ENCODE data around the gene PLCL2. TPM values are rescaled to one million over a fixed set of nuclear protein-coding genes. Genes with fewer than 3 reads are reported as not detected.

PLCL2 gene
- total and polyA plus RNA-seq, 5 experiments from 2014 or later: 57.7 to 86.3 (median 84.4) TPM

DNA sequence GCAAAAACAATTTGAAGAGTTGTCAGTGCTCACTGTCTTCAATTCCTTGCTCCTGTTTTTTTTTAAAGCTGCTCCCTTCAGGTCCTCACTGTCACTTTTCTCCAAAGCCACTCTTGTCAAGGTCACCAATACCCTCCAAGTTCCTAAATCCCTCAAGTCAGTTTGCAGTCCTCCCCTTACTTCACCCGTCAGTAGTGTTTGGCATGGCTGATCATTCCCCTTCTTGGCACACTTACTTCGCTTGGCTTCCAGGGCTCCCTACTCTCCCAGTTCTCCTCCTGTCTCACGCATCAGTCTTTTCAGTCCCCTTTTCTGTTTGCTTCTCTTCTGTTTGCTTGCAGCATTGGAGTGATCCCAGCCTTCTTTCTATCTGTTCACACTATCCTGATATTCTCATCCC lies 25.5 kb downstream of the PLCL2 start:
- Mint-ChIP-seq H3K36me3 (peaks cover 0 to 2% (median 2%) of the 10 kb centered on the region in 3 donors), H3K27me3 (no peaks in the 10 kb centered on the region), H3K4me1 (peaks cover 36 to 88% (median 66%) of the 10 kb centered on the region in 4 donors), H3K4me3 (peak overlapping the region in 6 of 10 donors; percentile 4 to 66 (median 40)), H3K9me3 (no peaks in the 10 kb centered on the region), H3K27ac (peak overlapping the region; percentile 3 to 86 (median 64))
- DNase-seq: no peak
- POLR2A ChIA-PET: no interaction called here
- ATAC-seq: no peak

- peaks cover 0 to 2% (median 2%) of the 10 kb centered on the region in 3 donors for H3K36me3 Mint-ChIP-seq
- peak overlapping the region in 1 of 10 donors; percentile 56 for H3K4me3 Mint-ChIP-seq
- no peaks in the 10 kb centered on the region for H3K27me3 Mint-ChIP-seq
- POLR2A ChIA-PET: no interaction called here
- DNase-seq (no peak), ATAC-seq (no peak)
- no peaks in the 10 kb centered on the region for H3K9me3 Mint-ChIP-seq
- H3K27ac Mint-ChIP-seq: peak overlapping the region in 2 of 10 donors; percentile 9 to 83
- H3K4me1 Mint-ChIP-seq: peaks cover 39 to 91% (median 70%) of the 10 kb centered on the region in 4 donors
Measured at GRCh38 chr3:16911916-16912315, 27.2 kb downstream of the PLCL2 start.

- POLR2A ChIA-PET: interaction anchor here (0.6 kb wide), 1 partner anchor 28 kb away, joined by 3 read pairs; the partner anchor contains the start of gene PLCL2
- DNase-seq (no peak), ATAC-seq (no peak)
- peaks cover 0 to 2% (median 2%) of the 10 kb centered on the region in 3 donors for H3K36me3 Mint-ChIP-seq
- no peaks in the 10 kb centered on the region for H3K27me3 Mint-ChIP-seq
- peaks cover 43 to 91% (median 72%) of the 10 kb centered on the region in 4 donors for H3K4me1 Mint-ChIP-seq
- H3K27ac Mint-ChIP-seq: peak overlapping the region in 8 of 10 donors; percentile 3 to 83 (median 44)
- no peaks in the 10 kb centered on the region for H3K9me3 Mint-ChIP-seq
- peak overlapping the region in 9 of 10 donors; percentile 5 to 56 (median 30) for H3K4me3 Mint-ChIP-seq
Measured at GRCh38 chr3:16912400-16913263, 27.9 kb downstream of the PLCL2 start.

DNA sequence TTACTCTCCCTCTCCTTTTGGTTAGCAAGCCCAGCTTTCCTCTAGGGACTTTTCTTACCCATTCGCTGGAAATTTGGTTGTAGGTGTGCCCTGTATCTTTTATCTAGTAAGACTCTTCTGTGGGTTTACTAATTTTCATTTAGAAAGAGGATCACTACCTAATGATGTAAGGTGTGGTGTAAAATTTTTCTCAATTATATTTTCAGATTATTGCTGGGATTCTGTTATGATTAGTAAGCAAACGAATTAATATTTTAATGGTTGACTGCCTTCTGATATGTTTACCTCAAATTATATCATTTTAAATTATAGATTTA lies 28.5 kb downstream of the PLCL2 start:
- POLR2A ChIA-PET: interaction anchor here (0.6 kb wide), 1 partner anchor 29 kb away, joined by 3 read pairs; the partner anchor contains the start of gene PLCL2
- Mint-ChIP-seq H3K27ac (peak overlapping the region in 5 of 10 donors; percentile 3 to 83 (median 44)), H3K9me3 (no peaks in the 10 kb centered on the region), H3K27me3 (no peaks in the 10 kb centered on the region), H3K4me1 (peaks cover 43 to 91% (median 74%) of the 10 kb centered on the region in 4 donors), H3K36me3 (peaks cover 0 to 2% (median 2%) of the 10 kb centered on the region in 3 donors), H3K4me3 (peak overlapping the region in 7 of 10 donors; percentile 12 to 56 (median 31))
- DNase-seq (no peak), ATAC-seq (no peak)

GRCh38 chr3:16916840-16917239 lies 32.1 kb downstream of the PLCL2 start:
- Mint-ChIP-seq H3K27me3 (no peaks in the 10 kb centered on the region), H3K4me1 (peaks cover 31 to 88% (median 68%) of the 10 kb centered on the region in 4 donors), H3K36me3 (no peaks in the 10 kb centered on the region), H3K27ac (peak overlapping the region in 8 of 10 donors; percentile 2 to 82 (median 58)), H3K4me3 (peak overlapping the region in 7 of 10 donors; percentile 5 to 48 (median 29)), H3K9me3 (no peaks in the 10 kb centered on the region)
- POLR2A ChIA-PET: interaction anchor here (0.5 to 2.5 kb wide), 4 partner anchors 8 to 13 kb away, joined by 3 to 5 read pairs (median 3); no protein-coding TSS in a partner anchor
- DNase-seq: no peak
- ATAC-seq: no peak

- Mint-ChIP-seq H3K27me3 (no peaks in the 10 kb centered on the region), H3K36me3 (no peaks in the 10 kb centered on the region), H3K27ac (peak overlapping the region in 7 of 10 donors; percentile 2 to 82 (median 55)), H3K9me3 (no peaks in the 10 kb centered on the region), H3K4me3 (peak overlapping the region in 8 of 10 donors; percentile 3 to 47 (median 27)), H3K4me1 (peaks cover 33 to 86% (median 70%) of the 10 kb centered on the region in 4 donors)
- DNase-seq: no peak
- POLR2A ChIA-PET: interaction anchor here (0.5 to 2.5 kb wide), 4 partner anchors 9 to 14 kb away, joined by 3 to 5 read pairs (median 3); no protein-coding TSS in a partner anchor
- ATAC-seq: peak in 1 of 2 donors; percentile 17
Measured at GRCh38 chr3:16917256-16917935, 32.6 kb downstream of the PLCL2 start.

DNA sequence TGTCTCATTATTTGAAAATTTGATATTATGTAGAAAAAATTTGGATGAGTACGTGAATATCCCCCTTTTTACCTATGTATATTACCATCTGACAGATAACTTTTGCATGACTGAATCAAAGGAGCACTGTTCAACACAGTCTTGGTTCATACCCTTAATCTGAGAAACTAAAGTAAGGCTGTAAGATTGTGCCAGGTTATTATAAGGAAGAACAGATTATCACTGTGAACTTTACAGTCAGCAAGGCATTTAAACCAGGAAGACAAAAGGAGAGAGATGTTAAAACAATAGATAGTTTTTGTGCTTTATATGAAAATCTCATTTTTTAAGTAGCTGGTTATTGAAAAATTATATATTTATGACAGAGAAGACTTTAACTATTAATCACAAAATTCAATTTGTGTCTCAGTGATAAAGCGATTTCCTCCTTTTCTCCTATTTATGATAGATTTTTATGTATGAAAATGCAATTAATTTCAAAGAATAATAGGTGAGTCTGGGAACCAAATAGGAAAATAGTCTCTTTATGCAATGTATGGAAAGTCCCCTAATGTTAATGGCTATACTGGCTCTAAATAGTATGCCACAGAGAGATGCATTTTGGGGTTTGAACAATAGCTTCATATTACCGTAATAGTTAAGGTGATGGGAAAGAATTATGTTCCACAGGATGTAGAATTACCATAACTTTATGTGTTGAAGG lies 33.4 kb downstream of the PLCL2 start:
- H3K36me3 Mint-ChIP-seq: no peaks in the 10 kb centered on the region
- no peak for DNase-seq
- H3K27me3 Mint-ChIP-seq: no peaks in the 10 kb centered on the region
- H3K4me3 Mint-ChIP-seq: peak overlapping the region in 4 of 10 donors; percentile 7 to 30 (median 14)
- ATAC-seq: no peak
- peaks cover 30 to 82% (median 67%) of the 10 kb centered on the region in 4 donors for H3K4me1 Mint-ChIP-seq
- H3K27ac Mint-ChIP-seq: peak overlapping the region in 2 of 10 donors; percentile 16 to 55
- POLR2A ChIA-PET: interaction anchor here (1.1 to 1.4 kb wide), 2 partner anchors 9 to 11 kb away, joined by 3 read pairs; no protein-coding TSS in a partner anchor
- H3K9me3 Mint-ChIP-seq: peaks cover 0 to 2% (median 0%) of the 10 kb centered on the region in 9 donors

DNA sequence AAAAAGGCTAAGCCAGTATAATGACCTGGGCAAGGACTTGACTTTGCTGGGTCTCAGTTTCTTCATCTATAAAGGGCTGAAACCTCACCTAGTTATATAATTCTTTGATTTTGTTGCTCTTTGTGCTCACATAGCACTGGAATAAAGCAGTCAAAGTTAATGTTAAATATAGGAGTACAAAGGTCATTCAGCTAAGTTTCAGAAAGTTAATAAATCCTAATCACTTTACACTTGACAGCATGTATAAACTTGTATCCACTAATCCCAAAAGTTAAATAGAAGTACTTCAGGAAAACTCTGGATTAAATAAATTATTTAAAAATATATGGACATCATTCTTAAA lies 33.9 kb downstream of the PLCL2 start:
- ATAC-seq (no peak), DNase-seq (no peak)
- H3K4me1 Mint-ChIP-seq: peaks cover 33 to 84% (median 70%) of the 10 kb centered on the region in 4 donors
- H3K27ac Mint-ChIP-seq: peak overlapping the region in 1 of 10 donors; percentile 55
- no peak overlapping the region for H3K4me3 Mint-ChIP-seq
- POLR2A ChIA-PET: no interaction called here
- peaks cover 0 to 3% (median 0%) of the 10 kb centered on the region in 3 donors for H3K36me3 Mint-ChIP-seq
- peaks cover 0 to 7% (median 0%) of the 10 kb centered on the region in 9 donors for H3K9me3 Mint-ChIP-seq
- no peaks in the 10 kb centered on the region for H3K27me3 Mint-ChIP-seq

- ATAC-seq: no peak
- Mint-ChIP-seq H3K4me1 (peaks cover 24 to 79% (median 62%) of the 10 kb centered on the region in 4 donors), H3K9me3 (peaks cover 0 to 14% (median 0%) of the 10 kb centered on the region in 9 donors), H3K27ac (peak overlapping the region in 7 of 10 donors; percentile 13 to 67 (median 37)), H3K4me3 (peak overlapping the region in 4 of 10 donors; percentile 24 to 62 (median 42)), H3K36me3 (peaks cover 0 to 15% (median 2%) of the 10 kb centered on the region in 3 donors), H3K27me3 (no peaks in the 10 kb centered on the region)
- POLR2A ChIA-PET: interaction anchor here (1.0 kb wide), 1 partner anchor 22 kb away, joined by 3 read pairs; no protein-coding TSS in a partner anchor
- no peak for DNase-seq
Measured at GRCh38 chr3:16923112-16923511, 38.4 kb downstream of the PLCL2 start.

DNA sequence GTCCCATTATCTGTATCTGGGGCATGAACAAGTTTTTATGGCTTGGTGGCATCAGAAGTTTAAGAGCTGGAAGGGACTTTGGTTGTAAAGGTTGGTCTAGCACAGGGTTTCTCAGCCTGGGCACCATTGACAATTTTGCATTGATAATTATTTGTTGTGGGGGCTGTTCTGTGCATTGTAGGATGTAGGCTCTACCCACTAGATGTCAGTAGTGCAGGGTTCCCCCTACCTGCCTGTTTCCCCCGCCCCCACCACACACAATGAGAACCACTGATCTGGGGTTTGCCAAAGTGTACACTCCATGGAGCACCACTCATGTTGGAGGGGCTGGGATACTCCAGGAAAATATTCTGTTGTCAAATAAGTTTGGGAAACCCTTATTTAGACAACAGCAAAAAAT lies 42.7 kb downstream of the PLCL2 start:
- H3K9me3 Mint-ChIP-seq: peaks cover 0 to 14% (median 0%) of the 10 kb centered on the region in 9 donors
- peak overlapping the region in 8 of 10 donors; percentile 2 to 71 (median 32) for H3K27ac Mint-ChIP-seq

DNA sequence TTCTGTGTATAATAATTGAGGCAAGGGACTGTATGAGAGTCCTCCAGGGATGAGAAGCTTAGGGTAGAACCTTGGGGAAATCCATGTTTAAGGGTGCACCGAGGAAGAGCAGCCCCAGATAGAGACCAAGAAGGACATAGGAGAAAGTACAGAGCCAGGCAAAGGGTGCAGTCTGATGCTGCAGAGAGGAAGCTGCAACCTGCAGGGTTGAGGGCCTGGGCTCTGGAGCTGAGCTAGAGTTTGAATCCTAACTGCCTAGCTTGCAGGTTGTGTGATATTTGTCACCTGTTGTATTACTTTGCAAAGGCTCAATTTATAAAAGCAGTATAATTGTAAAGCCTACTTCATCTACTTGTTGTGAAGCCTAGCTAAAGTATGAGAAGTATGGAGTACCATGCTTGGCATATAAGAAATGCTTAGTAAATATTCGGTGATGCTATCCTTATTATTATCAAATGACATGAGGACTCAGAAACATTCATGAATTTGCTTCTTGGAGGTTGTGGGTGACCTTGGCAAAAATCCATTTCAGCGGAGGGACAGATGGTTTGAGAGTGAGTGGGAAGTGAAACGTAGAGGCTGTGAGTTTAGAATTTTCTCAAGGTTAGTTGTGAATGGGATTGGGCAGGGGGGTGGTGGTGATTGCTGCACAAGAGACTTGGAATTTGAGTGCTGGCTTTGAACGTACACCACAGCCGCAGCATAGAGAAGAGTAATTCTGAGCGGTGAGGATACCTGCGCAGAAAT lies 43.8 kb downstream of the PLCL2 start:
- Mint-ChIP-seq H3K27me3 (no peaks in the 10 kb centered on the region), H3K36me3 (peaks cover 0 to 31% (median 12%) of the 10 kb centered on the region in 3 donors), H3K27ac (peak overlapping the region in 9 of 10 donors; percentile 16 to 84 (median 57)), H3K4me1 (peaks cover 48 to 92% (median 81%) of the 10 kb centered on the region in 4 donors), H3K4me3 (peak overlapping the region in 8 of 10 donors; percentile 3 to 77 (median 27)), H3K9me3 (peaks cover 0 to 8% (median 0%) of the 10 kb centered on the region in 9 donors)
- POLR2A ChIA-PET: interaction anchor here (0.6 to 1.8 kb wide), 3 partner anchors 12 to 44 kb away, joined by 3 to 5 read pairs (median 5); partner anchors contain the start of gene PLCL2
- DNase-seq (no peak), ATAC-seq (peak in 1 of 2 donors; percentile 35)

More for the DNA sequence above, 42.7 kb downstream of the PLCL2 start:
- Mint-ChIP-seq H3K36me3 (peaks cover 0 to 33% (median 4%) of the 10 kb centered on the region in 3 donors), H3K4me1 (peaks cover 45 to 89% (median 79%) of the 10 kb centered on the region in 4 donors), H3K4me3 (peak overlapping the region in 3 of 10 donors; percentile 5 to 17 (median 7)), H3K27me3 (no peaks in the 10 kb centered on the region)
- DNase-seq: peak in 2 of 10 donors; percentile 26 to 43
- POLR2A ChIA-PET: interaction anchor here (0.5 to 1.8 kb wide), 3 partner anchors 11 to 1630 kb away, joined by 3 to 5 read pairs (median 3); no protein-coding TSS in a partner anchor
- ATAC-seq: peak; percentile 70 to 86
